ENCODE results near the gene TMEM204.

TMEM204 gene

DNA sequence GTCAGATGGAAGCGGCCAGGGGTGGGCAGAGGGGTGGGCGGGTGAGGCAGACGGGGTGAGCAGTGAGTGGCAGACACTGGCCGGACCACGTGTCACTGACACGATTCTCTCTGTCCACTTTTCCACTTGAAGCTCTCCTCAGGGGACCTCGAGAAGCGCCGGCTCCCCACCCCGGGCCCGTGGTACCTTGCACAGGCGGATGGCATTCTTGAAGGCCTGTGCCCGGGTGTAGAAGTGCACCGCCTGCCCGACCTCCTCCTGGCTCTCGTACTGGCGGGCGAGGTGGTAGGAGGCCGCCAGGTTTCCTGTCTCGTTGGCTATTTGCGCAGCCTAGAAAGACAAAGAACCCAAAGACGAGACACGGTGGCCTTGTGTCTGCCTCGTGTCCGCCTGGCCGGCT is 9.1 kb upstream of the TMEM204 start:
- no peak for DNase-seq

DNA sequence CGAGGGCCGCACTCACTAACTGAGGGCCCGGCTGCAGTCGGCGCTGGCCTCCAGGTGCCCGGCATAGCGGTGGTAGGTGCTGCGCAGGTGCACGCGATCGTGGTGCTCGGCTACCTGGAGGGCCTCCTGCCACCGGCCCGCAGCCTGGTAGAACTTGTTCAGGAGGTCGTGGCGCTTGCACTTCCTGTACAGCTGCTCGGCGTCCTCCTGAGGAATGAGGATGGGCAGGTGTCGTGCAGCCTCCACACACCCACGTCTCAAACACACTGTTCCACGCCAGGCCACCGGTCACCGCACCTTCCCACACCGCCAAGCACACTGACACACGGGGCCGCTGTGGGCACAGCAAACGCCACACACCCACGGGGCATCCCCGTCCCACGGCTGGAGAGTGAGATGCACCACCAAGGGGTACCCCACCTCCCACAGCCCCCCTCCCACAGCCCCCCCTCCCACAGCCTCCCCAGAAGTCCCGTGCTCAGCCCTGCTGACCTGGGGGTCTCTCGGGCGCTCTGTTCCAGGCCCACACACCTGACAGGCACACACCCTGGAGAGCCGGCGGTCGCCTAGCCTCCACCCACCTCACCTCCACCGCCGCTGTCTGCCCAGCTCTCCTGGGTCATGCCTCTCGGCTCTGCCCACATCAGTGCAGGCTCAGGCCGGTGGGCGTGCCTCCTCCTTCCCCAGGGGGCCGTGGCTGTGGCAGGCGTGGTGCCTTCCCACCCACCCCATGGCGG is 7.4 kb upstream of the TMEM204 start:
- peak; percentile 24 for DNase-seq

DNA sequence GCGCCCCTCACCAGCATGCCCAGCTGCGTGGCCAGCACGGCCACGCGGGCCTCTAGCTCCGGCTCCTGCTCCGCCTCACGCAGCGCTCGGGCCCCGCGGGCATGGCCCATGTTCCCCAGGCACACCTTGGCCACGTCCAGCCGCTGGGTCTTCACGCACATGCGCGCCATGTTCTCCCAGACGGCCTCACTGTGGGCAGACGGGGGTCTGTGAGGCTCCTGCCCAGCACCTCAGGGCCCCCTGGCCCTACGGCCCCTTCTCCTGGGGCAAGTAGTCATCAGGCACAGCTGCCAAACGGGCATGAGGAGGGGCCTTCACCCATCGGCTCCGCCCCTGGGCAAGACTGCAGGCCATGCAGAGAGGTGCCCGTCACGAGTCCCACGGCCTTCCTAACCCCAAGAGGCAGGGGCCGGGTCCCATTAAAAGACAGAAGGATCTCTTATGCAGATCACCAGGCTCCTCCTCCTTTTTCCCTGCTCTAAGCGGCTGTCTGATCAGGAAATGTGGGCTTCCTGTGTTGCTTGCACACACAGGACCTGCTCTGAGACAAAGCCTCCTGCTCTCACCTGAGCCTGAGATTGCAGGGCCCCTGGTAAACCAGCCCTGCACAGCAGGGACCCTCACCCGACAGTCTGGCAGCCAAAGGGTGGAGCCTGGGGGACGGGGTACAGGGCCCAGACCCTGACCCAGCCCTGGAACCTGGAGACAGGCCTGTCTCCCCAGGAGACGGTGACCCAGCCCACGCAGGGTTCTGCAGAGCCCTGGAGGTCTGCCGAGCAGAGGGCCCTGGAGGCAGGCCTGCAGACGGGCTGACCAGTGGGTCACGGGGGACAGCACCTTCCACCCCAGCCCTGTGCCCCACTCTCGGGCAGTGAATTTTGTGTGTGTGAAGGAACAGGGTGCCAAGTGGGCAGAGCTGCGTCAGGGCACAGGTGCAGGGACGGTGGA is 6.6 kb upstream of the TMEM204 start:
- peak; percentile 30 for DNase-seq

DNA sequence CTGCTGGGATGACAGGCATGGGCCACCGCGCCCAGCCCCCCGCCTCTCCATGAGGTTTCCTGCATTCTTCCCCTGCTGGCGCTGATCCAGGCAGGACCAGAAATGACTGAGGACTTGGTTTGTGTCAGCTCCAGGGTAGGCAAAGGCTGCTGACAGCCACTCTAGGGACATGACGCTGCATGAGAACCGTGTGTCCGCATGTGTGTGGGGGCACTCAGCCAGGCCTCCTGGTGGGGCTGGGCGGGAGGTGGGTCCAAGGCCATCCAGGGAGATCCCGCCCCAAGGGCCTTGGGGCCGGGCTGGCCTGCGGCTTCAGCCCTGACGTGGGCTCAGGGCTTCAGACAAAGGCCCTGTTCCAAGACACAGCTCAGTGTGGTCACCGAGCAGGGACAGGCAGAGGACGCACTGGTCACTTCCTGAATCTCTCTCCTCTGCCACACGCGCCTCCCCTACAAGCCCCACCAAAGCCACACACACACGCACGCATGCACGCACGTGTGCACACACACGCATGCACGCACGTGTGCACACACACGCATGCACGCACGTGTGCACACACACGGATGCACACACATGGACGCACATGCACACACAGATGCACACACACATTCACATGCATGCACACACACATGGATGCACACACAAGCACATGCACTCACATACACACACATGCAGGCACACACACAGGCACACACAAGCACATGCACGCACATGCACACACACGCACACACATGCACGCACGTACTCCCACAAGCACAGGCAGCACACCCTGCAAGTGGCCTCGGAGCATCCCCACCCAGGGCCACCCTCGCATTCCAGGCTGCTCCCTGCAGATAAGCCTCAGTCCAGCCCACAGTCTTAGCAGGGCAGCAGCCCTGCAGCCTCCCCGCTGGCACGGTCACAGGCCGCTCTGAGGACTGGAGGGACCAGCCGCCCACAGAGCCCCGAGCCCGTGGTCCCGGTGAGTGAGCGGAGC is 5.3 kb upstream of the TMEM204 start:
- DNase-seq = no peak

DNA sequence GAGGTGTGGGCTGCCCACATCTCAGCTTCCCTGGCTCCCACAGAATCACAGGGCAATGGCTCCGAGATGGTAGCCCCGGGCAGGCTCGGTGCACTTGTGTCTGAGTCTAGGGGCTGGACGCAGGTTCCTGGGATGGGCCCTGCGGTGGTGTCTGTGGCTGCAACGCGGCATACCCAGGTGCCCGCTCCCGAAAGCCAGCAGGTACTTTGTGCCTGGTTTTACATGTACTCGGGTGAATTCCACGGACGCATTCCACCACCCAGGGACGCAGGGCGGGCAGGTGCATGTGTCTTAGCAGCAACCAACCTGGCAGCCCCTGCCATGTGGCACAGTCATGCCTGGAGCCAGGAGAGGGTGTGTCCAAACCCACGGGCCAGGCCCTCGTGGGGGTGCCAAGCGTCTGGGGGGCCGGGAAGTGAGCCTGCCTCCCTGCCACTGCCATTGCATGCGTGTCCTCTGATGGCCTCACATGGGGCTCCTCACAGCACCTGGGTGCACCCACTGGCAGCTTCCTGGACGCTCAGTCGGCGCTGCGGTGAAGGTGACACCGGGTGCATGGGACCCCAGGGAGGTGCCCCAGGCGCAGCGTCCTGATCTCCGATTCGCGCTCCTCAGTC is 4.4 kb upstream of the TMEM204 start:
- DNase-seq = no peak

DNA sequence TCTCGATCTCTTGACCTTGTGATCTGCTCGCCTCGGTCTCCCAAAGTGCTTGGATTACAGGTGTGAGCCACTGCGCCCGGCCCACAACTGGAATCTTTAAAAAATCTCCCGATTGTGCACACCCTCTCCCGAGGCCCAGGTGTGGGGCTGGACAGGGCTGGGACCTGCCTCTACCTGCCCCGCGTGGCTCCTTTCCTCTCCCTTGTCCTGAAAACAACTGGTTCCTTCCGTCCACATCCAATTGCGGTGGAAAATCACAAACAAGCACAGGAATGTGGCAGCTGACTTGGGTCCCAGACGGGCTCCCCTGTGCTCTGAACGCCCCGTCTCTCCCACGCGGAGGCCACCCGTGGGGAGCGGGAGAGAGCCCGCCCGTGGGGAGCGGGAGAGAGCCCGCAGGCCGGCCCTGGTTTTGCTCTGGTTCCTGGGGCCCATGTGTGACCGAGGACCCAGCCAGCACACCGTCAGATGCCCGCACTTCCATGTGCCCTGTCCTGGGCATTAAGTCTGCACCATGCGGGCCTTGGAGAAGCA is 3.0 kb upstream of the TMEM204 start:
- DNase-seq = no peak

DNA sequence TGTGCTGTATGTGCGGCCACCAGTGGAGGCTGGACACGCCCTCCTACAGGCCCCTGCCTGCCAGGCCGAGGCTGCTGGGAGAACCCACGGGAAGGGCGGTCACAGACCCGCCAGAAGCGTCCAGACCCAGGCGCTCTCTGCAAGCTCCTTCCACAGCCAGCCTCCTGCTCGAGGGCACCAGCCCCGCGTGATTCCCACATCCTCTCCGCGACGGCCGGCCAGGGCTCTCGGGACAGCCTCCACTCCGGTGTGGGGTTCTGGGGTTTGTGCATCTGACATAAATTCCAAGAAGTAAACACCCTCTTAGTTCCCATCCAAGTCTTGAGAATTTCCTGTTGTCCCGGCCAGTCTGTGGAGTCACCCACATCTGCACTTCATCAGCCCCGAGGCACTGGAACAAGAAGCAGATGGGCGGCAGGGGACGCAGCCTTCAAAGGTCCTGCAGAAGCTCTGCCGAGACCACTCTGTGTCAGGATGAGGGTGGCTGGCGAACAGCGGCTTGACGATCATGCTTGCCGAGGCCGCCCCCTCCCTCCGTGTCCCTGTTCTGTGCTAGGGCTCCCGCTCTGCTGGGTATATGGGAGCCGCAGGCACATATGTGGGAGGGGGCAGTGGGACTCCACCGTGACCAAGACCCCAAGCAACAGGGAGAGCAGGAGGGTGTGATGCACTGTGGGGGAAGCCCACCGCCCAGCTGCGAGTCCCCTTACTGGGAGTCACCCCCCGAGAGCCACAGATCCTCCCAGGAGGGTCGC is 2.4 kb upstream of the TMEM204 start:
- DNase-seq = no peak

DNA sequence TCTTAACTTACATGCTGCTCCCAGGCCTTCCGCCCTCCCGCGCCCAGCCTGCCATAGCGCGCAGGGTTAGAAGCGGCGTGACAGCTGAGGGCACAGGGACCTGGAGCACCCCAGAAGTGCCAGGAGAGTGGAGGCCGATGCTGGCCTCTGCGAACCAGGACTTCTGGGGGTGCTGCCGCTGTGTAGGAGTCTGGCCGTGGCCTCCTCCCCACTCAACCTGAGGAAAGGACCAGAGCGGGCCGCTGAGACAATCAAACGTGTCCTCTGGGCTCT is 1.9 kb upstream of the TMEM204 start:
- DNase-seq = no peak

DNA sequence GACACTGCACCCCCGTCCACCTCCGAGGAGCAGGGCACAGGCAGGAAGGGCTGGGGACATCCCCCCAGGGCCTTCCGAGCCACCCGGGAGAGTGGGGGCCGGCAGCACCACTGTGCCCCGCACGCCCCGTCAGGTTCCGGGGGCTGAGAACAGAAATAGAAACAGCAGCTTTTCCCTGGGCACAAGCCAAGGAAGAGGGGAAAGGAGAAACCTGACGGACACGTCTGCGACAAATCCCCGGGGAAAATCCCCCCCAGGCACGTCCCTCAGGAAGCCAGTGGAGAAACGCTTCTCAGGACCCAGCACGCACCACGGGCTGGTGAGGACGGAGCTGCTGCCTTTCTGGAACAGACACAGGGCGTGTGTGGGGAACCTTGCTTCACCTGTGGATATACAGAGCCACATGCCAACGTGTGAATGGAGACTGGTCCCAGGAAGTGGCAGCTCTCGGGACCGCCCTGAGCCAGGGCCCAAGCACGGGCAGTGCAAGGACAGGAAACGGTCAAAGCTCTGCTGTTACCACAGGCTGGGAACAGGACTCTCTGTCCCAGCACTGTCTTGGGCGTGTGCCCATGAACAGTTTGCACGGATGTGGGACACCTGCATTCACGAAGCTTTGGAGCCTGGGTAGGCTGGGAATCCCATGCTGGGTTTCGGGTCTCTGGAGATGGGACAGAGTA is 1.2 kb upstream of the TMEM204 start:
- DNase-seq = no peak

DNA sequence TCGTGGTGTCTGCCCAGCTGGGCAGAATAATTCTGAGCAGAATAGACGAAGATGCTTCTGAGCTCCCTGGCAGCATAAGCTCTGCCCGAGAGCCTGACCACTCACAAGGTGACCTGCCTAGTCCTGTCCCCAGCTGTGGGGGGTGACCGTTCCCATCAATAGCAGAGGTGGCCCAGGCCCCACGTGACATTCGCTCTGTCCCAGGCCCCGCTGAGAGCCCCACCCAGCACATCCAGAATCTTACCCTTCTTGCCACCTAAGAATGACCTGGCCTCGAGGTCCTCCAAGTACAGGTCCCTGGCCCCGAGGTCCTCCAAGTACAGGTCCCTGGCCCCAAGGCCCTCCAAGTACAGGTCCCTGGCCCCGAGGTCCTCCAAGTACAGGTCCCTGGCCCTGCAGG is 695 bp upstream of the TMEM204 start:
- DNase-seq = no peak

DNA sequence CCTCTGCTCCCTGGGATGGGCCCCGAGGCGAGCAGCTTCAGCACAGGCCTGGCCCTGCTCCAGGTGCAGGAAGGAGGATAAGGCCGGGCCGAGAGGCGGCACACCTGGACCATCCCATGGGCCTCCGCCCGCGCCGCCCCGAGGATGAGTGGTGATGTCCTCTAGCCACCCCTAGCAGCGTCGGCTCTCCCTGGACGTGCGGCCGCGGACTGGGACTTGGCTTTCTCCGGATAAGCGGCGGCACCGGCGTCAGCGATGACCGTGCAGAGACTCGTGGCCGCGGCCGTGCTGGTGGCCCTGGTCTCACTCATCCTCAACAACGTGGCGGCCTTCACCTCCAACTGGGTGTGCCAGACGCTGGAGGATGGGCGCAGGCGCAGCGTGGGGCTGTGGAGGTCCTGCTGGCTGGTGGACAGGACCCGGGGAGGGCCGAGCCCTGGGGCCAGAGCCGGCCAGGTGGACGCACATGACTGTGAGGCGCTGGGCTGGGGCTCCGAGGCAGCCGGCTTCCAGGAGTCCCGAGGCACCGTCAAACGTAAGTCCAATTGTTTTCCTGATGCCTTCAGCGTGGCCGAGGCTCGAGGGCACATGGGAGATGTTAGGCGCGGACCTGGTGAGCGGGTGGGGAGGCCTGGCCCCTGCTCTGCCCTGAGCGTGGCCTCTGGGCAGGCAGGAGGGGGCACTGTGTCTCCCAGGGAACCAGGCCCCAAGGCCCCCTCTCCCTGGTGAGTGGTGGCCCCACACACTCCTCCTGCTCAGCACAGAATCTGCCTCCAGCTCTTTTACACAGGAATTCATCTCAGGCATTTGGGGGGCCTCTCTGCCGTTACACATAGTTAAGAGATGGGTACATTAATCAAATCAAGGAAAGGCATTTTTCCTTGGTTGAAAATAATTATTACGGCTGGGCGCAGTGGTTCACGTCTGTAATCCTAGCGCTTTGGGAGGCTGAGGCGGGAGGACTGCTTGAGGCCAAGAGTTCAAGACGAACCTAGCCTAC is 855 bp downstream of the TMEM204 start:
- DNase-seq = peak; percentile 47

DNA sequence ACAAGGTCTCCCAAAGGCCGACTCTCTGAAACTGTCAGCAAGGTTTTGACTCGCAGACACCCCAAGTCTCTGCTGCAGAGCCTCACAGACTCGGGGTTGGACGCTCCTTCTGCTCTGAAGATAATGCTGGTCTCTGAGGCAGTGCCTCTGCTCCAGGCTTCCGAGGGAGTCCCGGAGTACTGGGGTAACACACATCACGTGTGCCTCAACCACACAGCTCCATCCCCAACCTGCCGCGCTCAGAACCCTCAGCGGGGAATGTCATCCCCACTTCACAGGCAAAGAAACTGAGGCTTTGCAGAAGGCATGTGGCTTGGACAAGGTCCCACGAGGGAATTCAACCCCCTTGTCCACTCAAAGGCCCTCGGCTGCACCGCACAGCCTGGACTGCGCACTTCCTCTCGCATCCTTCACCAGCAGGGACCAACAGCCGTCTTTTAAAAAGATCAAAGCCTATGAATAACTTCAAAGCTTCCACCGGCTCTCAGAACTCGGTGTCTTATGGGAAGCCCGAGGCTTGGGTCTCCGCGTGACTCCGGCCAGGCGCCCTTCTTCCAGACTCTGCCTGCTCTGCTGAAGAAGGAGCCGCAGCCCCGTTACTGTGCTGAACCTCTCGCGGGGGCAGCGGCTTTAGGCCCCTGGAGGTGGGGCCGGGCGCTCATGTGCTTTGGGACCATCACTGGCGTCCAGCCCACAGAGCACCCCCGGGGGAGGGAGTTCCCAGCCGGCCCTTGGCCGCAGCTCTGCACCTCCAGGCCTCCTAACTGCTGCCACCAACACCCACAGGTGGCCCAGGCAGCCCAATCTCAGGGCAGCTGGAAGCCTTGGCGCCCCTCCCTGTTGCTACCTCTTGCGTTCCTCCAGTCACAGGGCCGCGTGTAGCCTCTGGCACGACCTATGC is 2.2 kb downstream of the TMEM204 start:
- DNase-seq = peak; percentile 48

DNA sequence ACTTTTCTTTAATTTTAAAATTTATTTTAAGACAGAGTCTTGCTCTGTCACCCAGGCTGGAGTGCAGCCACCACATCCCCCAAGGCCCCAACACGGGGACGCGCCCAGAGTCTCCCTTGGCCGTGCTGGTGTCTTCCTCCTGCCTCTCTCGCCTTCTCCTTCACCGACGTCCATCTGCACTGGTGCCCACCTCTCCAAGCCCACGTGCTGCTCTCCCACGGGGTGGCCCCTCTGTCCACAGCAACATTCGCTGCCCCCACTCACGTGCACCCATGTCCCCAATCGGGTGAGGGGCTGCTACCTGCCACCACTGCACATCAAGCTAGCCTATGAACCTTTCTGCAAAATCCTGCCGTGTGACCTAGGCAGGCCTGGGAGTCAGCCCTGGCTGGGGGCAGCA is 3.1 kb downstream of the TMEM204 start:
- no peak for DNase-seq

DNA sequence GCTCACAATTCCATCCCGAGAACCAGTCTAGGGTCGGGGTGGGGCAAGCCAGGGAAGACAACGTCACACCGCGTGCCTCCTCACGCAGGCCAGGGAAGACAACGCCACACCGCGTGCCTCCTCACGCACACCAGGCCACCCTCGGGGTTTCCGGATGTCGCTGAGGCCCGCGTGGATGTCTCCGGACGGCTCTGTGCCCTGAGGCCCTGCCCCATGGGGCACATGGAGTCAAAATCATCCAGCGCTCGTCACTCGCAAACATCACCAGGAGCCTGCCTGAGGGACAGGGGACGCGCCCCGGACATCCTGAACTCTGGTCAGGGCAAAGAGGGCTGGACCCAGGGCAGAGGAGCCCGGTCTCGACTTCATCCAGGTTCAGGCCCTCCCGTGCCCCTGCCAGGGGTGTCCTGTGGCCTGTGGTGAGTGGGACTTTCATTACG is 3.7 kb downstream of the TMEM204 start:
- no peak for DNase-seq

DNA sequence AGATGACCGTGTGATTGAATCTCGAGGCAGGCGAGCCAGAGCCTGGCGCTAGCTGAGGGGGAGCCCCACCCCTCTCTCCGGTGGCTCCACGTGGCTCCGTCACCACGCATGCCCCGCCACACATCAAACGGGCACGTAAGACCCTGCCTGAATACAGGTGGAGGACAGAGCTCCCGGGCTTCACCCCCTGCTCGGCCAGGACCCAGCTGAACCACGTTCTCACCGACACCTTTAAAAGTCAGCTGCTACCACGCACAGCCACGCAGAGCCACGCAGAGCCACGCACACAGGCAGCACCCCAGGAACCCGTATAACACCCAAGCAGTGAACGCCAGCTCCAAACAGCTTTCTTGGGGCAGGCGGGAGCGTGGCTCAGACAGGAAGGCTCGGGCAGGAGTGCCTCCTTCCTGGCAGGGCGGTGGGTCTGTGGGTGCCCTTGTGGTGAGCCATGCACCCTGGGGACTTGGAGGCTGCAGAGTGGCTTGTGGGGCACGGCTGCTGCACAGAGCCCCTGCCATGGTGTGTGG is 4.4 kb downstream of the TMEM204 start:
- DNase-seq = peak; percentile 57

DNA sequence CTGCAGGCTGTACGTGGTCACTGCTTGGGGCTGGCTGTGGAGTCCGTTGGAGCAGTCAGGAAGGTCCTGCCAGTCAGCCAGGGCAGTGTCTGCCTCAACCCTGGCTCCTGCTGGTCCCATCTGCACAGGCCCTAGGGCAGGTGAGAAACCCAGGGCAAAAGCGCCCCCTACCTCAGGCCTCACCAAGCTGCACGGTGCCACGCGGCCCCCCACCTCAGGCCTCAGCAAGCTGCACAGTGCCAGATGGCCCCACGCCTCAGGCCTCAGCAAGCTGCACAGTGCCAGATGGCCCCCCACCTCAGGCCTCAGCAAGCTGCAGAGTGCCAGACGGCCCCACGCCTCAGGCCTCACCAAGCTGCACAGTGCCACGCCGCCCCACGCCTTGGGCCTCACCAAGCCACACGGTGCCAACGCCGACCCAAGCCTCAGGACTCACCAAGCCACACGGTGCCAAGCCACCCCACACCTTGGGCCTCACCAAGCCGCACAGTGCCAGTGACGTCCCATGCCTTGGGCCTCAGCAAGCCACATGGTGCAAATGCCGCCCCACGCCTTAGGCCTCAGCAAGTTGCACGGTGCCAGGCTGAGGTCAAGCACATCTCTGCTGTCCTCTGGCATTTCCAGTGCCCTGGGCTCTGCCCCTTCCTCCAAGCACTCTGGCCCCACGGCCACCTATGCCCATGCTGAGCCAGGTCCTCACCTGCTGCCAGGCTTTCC is 5.5 kb downstream of the TMEM204 start:
- peak; percentile 45 for DNase-seq

DNA sequence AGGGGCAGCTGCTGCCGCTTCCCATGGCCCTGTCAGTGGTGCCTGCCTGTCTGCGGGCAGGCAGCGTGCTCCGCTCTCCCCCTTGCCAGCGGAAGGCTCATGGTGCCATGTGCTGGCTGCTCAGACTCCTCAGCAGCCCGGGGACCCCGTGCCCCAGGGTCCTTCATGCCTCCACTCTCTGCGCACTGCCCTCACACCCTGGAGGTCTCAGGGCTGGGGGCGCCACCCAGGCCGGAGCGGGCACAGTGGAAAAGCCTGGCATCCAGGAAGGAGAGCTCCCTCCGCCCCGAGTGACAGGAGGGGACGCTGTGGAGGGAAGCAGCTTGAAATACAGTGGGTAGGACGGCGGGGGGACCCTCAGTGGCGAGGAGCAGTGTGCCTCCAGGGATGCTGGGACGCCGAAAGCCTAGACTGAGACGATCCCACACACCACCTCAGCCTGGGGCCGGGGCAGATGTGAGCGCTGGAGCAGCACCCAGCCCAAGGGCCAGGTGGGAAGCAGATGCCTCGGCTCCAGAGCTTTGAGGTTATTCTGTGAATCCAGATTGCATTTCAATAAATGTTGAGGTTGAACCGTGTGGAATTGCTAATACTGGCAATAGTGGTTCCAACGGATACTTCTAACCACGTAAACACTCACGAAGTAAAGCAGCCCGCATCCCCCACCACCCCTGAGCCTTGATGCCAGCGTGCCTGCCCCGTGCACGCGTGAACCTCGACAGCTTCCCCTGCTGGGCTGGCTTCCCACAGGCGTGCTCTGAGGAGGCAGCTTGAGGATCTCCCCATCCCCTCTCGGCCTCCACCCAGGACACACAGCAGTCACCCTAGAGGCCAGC is 6.5 kb downstream of the TMEM204 start:
- DNase-seq = no peak
